ENCODE data around the gene LRRC8B. TPM values are rescaled to one million over a fixed set of nuclear protein-coding genes. Genes with fewer than 3 reads are reported as not detected.

LRRC8B gene
- total and polyA plus RNA-seq, 9 of the 15 experiments (the other 6 are each of a cell fraction or from before 2014, with no cell fraction given), result 4.3 to 43.7 (median 14.4) TPM

- peak; percentile 37; the same call in 1 of the 2 replicates for TF ChIP-seq ARID1B (IDR thresholded peaks at IDR 0.05)
- TF ChIP-seq CBFA2T3 (IDR thresholded peaks at IDR 0.05), result no peak
- no peak for TF ChIP-seq ETS1 (conservative IDR thresholded peaks at IDR 0.05; ENCODE audit: control insufficient read depth, low read depth, low read length)
- peak; percentile 42 for TF ChIP-seq MTA2 (IDR thresholded peaks at IDR 0.05; ENCODE audit: low read depth)
- peak; percentile 47 to 61 (median 60); a peak in 4 of 6 replicates for TF ChIP-seq CTCF (IDR thresholded peaks at IDR 0.05 in 2 of 3, conservative IDR thresholded peaks at IDR 0.05 in 1 of 3; ENCODE audit: insufficient read depth in 2 of 3, low read depth in 1 of 3, low read length in 3 of 3)
- no peak for TF ChIP-seq PYGO2 (tag; IDR thresholded peaks at IDR 0.05)
- no peak for TF ChIP-seq KHSRP (IDR thresholded peaks at IDR 0.05)
- peak; percentile 74 for TF ChIP-seq ZNF592 (IDR thresholded peaks at IDR 0.05)
- TF ChIP-seq FOSL1 (tag; conservative IDR thresholded peaks at IDR 0.05), result peak; percentile 70
- TF ChIP-seq GABPB1 (CRISPR knock-in tag; IDR thresholded peaks at IDR 0.05), result no peak
- TF ChIP-seq MAFK (IDR thresholded peaks at IDR 0.05; ENCODE audit: low read length), result no peak
- TF ChIP-seq HDAC1 (IDR thresholded peaks at IDR 0.05), result peak in 1 of 2 experiments; percentile 53; a peak in 1 of 4 replicates
- peak; percentile 71 for TF ChIP-seq EHMT2 (IDR thresholded peaks at IDR 0.05)
- TF ChIP-seq HDAC2 (IDR thresholded peaks at IDR 0.05), result peak; percentile 70; the same call in 1 of the 2 replicates
- peak; percentile 63; the same call in 1 of the 2 replicates for TF ChIP-seq HDGF (IDR thresholded peaks at IDR 0.05)
- TF ChIP-seq DMBX1 (CRISPR knock-in tag; IDR thresholded peaks at IDR 0.05; ENCODE audit: borderline replicate concordance), result peak; percentile 70; the same call in 1 of the 2 replicates
- TF ChIP-seq MLLT1 (IDR thresholded peaks at IDR 0.05), result peak in 1 of 2 experiments; percentile 23; a peak in 1 of 4 replicates
- no peak for TF ChIP-seq ATF1 (CRISPR knock-in tag; IDR thresholded peaks at IDR 0.05)
- TF ChIP-seq ATF1 (tag; IDR thresholded peaks at IDR 0.05), result 0 out of 2 replicates have a peak, but pooled peaks have one; percentile 20
- TF ChIP-seq KLF10 (CRISPR knock-in tag; IDR thresholded peaks at IDR 0.05), result no peak
- TF ChIP-seq SMAD3 (CRISPR knock-in tag; conservative IDR thresholded peaks at IDR 0.05), result 0 out of 2 replicates have a peak, but pooled peaks have one; percentile 20
Measured at GRCh38 chr1:89550995-89551394, 26.4 kb downstream of the LRRC8B start (continued).
